Measurements from ENCODE around the gene KHNYN. TPM values are rescaled to one million over a fixed set of nuclear protein-coding genes. Genes with fewer than 3 reads are reported as not detected.

KHNYN gene
- polyA plus RNA-seq, 1 donor from 2014 or later: 0.53 TPM

DNA sequence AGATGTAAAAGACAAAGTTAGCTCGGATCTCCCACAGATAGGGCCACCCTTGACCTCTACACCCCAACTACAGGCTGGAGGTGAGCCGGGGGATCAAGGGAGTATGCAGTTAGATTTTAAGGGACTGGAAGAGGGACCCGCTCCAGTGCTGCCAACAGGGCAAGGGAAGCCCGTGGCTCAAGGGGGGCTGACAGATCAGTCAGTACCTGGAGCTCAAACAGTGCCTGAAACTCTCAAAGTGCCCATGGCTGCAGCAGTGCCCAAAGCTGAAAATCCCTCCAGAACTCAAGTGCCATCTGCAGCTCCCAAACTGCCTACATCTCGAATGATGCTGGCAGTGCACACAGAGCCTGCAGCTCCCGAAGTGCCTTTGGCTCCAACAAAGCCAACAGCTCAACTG lies 20.6 kb upstream of the KHNYN start:
- Histone ChIP-seq H3K4me2 (ENCODE audit: low read length) (no peak overlapping the region), H3K9me3 (ENCODE audit: low read length) (no peaks in the 10 kb centered on the region), H3K27me3 (ENCODE audit: insufficient read depth, low read depth, low read length) (no peaks in the 10 kb centered on the region), H3K27ac (ENCODE audit: low read length) (no peak overlapping the region), H3F3A (ENCODE audit: insufficient read depth, low read length, poor library complexity, severe bottlenecking) (no peaks in the 10 kb centered on the region), H3K36me3 (ENCODE audit: insufficient read depth, low read length) (no peaks in the 10 kb centered on the region), H4K20me1 (ENCODE audit: insufficient read depth) (no peaks in the 10 kb centered on the region), H3K4me3 (ENCODE audit: low read length) (no peak overlapping the region), H3K9me2 (ENCODE audit: insufficient read depth, low read length) (no peaks in the 10 kb centered on the region), H3K9ac (ENCODE audit: low read length) (no peak overlapping the region), H3K79me2 (replicated peaks; ENCODE audit: insufficient read depth, low read length) (no peaks in the 10 kb centered on the region), H2AFZ (ENCODE audit: low read depth, low read length) (no peak overlapping the region)
- TF ChIP-seq, protein P1, sequence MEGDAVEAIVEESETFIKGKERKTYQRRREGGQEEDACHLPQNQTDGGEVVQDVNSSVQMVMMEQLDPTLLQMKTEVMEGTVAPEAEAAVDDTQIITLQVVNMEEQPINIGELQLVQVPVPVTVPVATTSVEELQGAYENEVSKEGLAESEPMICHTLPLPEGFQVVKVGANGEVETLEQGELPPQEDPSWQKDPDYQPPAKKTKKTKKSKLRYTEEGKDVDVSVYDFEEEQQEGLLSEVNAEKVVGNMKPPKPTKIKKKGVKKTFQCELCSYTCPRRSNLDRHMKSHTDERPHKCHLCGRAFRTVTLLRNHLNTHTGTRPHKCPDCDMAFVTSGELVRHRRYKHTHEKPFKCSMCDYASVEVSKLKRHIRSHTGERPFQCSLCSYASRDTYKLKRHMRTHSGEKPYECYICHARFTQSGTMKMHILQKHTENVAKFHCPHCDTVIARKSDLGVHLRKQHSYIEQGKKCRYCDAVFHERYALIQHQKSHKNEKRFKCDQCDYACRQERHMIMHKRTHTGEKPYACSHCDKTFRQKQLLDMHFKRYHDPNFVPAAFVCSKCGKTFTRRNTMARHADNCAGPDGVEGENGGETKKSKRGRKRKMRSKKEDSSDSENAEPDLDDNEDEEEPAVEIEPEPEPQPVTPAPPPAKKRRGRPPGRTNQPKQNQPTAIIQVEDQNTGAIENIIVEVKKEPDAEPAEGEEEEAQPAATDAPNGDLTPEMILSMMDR (IDR thresholded peaks at IDR 0.05; ENCODE audit: poor library complexity, severe bottlenecking): no peak
- no peak for TF ChIP-seq SMC3 (conservative IDR thresholded peaks at IDR 0.05; ENCODE audit: poor library complexity)
- TF ChIP-seq RAD21 (conservative IDR thresholded peaks at IDR 0.05): no peak
- no peak for TF ChIP-seq TAF1 (IDR thresholded peaks at IDR 0.05; ENCODE audit: low read depth)
- TF ChIP-seq POLR2AphosphoS5 (IDR thresholded peaks at IDR 0.05): no peak
- no peak for TF ChIP-seq EZH2 (IDR thresholded peaks at IDR 0.05; ENCODE audit: borderline replicate concordance, insufficient read depth, low read length, poor library complexity, severe bottlenecking)
- no peak for TF ChIP-seq MXI1 (conservative IDR thresholded peaks at IDR 0.05; ENCODE audit: poor library complexity, severe bottlenecking)
- TF ChIP-seq EP300 (conservative IDR thresholded peaks at IDR 0.05; ENCODE audit: poor library complexity, severe bottlenecking): no peak
- TF ChIP-seq, protein P2, sequence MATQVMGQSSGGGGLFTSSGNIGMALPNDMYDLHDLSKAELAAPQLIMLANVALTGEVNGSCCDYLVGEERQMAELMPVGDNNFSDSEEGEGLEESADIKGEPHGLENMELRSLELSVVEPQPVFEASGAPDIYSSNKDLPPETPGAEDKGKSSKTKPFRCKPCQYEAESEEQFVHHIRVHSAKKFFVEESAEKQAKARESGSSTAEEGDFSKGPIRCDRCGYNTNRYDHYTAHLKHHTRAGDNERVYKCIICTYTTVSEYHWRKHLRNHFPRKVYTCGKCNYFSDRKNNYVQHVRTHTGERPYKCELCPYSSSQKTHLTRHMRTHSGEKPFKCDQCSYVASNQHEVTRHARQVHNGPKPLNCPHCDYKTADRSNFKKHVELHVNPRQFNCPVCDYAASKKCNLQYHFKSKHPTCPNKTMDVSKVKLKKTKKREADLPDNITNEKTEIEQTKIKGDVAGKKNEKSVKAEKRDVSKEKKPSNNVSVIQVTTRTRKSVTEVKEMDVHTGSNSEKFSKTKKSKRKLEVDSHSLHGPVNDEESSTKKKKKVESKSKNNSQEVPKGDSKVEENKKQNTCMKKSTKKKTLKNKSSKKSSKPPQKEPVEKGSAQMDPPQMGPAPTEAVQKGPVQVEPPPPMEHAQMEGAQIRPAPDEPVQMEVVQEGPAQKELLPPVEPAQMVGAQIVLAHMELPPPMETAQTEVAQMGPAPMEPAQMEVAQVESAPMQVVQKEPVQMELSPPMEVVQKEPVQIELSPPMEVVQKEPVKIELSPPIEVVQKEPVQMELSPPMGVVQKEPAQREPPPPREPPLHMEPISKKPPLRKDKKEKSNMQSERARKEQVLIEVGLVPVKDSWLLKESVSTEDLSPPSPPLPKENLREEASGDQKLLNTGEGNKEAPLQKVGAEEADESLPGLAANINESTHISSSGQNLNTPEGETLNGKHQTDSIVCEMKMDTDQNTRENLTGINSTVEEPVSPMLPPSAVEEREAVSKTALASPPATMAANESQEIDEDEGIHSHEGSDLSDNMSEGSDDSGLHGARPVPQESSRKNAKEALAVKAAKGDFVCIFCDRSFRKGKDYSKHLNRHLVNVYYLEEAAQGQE (IDR thresholded peaks at IDR 0.05; ENCODE audit: borderline replicate concordance): no peak

DNA sequence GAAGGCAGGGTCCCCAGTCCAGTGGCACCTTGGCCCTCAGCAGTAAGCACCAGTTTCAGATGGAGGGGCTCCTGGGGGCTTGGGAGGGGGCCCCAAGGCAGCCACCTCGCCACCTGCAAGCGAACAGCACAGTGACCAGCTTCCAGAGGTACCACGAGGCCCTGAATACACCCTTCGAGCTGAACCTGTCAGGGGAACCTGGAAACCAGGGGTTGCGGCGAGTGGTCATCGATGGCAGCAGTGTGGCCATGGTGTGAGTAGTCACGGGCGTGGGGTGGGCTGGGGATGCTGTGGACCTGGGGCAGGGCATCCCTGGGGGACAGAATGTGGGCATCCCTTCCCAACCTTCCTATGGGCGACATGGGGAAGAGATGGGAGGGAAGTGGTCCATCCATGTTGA lies 19.8 kb upstream of the KHNYN start:
- no peak for TF ChIP-seq TAF1 (IDR thresholded peaks at IDR 0.05; ENCODE audit: low read depth)
- Histone ChIP-seq H3K27me3 (ENCODE audit: insufficient read depth, low read depth, low read length) (no peaks in the 10 kb centered on the region), H3K36me3 (ENCODE audit: insufficient read depth, low read length) (no peaks in the 10 kb centered on the region), H2AFZ (ENCODE audit: low read depth, low read length) (no peak overlapping the region), H3K27ac (ENCODE audit: low read length) (no peak overlapping the region), H3K9me2 (ENCODE audit: insufficient read depth, low read length) (no peaks in the 10 kb centered on the region), H4K20me1 (ENCODE audit: insufficient read depth) (no peaks in the 10 kb centered on the region), H3K79me2 (replicated peaks; ENCODE audit: insufficient read depth, low read length) (no peaks in the 10 kb centered on the region), H3F3A (ENCODE audit: insufficient read depth, low read length, poor library complexity, severe bottlenecking) (no peaks in the 10 kb centered on the region), H3K9ac (ENCODE audit: low read length) (no peak overlapping the region), H3K4me3 (ENCODE audit: low read length) (no peak overlapping the region), H3K4me2 (ENCODE audit: low read length) (no peak overlapping the region), H3K9me3 (ENCODE audit: low read length) (no peaks in the 10 kb centered on the region)

All from neural cell (in vitro differentiated cells).